Activated CD4-positive, alpha-beta T cell treated with anti-CD3 and anti-CD28 coated beads, Interleukin-2, amount 10 ng/mL, durations not matched to agents 7 days and 5 days (primary cell): ENCODE results near the gene CUX1. TPM values are rescaled to one million over a fixed set of nuclear protein-coding genes. Genes with fewer than 3 reads are reported as not detected.

Experiments
- CTCF ChIA-PET: fragments of 350-600 bp; sonication (Branson Sonifier 250); formaldehyde crosslinking; loops from one replicate; lab custom pipeline; 2021; ENCODE audit warnings: antibody characterized with exemption; lab: Charles Lee
- POLR2A ChIA-PET: fragments of 350-600 bp; sonication (Branson Sonifier 250); formaldehyde crosslinking; loops from one replicate; lab custom pipeline; 2021; ENCODE audit warnings: antibody characterized with exemption; lab: Charles Lee
- DNase-seq: peaks from one replicate; pipeline ENCODE4 v3.0.0-alpha.2; 2020
- H3K27ac Mint-ChIP-seq: one replicate; pipeline ENCODE4 v1.8.0; 2021; ENCODE audit warnings: mild to moderate bottlenecking, moderate library complexity, mixed read lengths
- H3K27me3 Mint-ChIP-seq: one replicate; pipeline ENCODE4 v1.8.0; 2021; ENCODE audit warnings: mixed read lengths
- H3K36me3 Mint-ChIP-seq: one replicate; pipeline ENCODE4 v1.8.0; 2021; ENCODE audit warnings: low read depth, mixed read lengths
- H3K4me1 Mint-ChIP-seq: one replicate; pipeline ENCODE4 v1.8.0; 2021; ENCODE audit warnings: mixed read lengths
- H3K4me3 Mint-ChIP-seq: one replicate; pipeline ENCODE4 v1.8.0; 2021; ENCODE audit warnings: mild to moderate bottlenecking, moderate library complexity, mixed read lengths
- H3K9me3 Mint-ChIP-seq: one replicate; pipeline ENCODE4 v1.8.0; 2021; ENCODE audit warnings: mixed read lengths
- total RNA-seq, 2 experiments: library from RNA; stranded (reverse); gene quantifications; one replicate each; pipeline ENCODE4 v1.2.3, GENCODE V29; 2021

Gene CUX1
- total RNA-seq, 2 experiments from 2014 or later: 27.8 to 34.7 TPM

DNA sequence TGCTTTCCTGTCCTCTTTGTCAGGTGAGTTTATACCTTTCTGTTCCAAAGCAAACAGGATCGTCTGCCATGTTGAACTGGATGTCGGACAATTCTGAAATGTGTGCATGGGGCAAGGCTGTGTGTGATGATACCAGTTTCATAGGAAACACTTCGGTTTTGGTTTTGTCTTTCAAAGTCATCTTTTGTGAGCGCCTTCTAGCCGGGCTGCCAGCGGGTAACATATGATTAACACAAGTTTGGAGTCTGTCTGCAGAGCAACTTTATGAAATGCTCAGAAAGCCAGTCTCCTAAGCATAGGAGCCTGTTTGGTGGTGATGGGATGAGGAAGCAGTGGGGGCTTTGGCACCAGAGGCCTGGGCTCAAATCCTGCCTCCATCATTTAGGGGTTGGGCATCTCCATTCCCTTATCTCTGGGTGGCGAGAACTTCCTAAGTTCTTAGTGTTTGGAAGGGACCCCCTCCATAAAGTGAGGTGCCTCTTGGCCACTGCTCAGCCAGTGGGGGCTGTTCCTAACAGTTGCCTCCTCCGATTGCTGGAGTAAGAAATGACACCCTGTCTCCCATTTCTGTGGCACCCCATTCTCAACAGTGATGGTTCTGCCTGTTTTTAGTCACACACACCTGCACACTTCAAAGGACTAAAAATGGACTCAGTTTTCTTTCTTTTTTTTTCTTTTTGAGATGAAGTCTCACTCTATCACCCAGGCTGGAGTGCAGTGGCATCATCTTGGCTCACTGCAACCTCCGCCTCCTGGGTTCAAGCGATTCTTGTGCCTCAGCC lies 36.8 kb downstream of the CUX1 start:
- H3K4me1 Mint-ChIP-seq: peaks cover 42% of the 10 kb centered on the region
- DNase-seq: no peak

DNA sequence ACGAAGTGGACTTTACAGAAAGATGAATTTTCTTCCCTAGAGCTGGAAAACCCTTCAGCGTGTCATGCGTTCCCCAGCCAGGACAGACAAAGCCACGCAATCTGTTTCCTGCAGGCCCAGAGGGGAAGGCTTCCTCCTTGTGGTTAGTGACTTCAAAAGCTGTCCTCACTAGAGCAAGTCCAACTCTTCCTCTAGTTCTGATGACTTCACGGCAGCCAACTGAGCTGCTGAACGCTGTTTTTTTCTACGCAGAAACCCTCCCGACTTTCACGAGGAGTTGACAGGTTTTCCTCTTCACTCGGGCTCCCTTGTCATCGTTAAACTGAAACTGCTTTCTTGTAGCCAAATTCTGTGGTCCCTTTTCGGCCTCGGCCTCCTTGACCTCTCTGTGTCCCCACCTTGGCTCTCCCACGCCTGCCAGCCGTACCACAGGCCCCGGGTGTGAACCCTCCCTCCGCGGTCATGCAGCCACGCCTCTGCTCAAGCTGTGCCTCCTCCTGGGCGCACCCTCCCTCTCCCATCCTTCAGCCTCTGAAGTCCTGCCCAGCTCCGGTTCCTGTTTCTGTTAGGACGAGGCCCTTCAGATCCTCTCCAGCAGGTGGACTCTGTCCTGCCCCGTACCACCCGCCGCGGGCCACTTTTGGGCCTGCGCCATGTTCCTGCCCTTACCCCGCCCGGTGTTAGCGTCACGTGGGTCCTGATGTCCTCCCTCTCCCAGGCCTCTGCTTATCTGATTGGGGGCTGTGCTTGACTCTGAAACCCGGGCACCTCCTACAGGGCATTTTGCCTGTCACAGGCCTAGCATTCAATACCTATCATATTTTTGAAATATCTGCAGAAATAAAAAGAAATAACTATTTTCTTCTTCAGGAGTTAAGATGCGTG lies 39.3 kb downstream of the CUX1 start:
- ChIA-PET POLR2A (interaction anchor here (0.6 kb wide), 1 partner anchor 428 kb away, joined by 3 read pairs; no protein-coding TSS in a partner anchor), CTCF (interaction anchor here (0.6 to 1.9 kb wide), 6 partner anchors 10 to 132 kb away, joined by 3 to 10 read pairs (median 3); no protein-coding TSS in a partner anchor)
- peak; percentile 83 for DNase-seq
- no peaks in the 10 kb centered on the region for H3K9me3 Mint-ChIP-seq
- H3K36me3 Mint-ChIP-seq: no peaks in the 10 kb centered on the region
- peak overlapping the region; percentile 97 for H3K27ac Mint-ChIP-seq
- H3K4me3 Mint-ChIP-seq: peak overlapping the region; percentile 83
- no peaks in the 10 kb centered on the region for H3K27me3 Mint-ChIP-seq
- peaks cover 44% of the 10 kb centered on the region for H3K4me1 Mint-ChIP-seq

More for the DNA sequence above, 36.8 kb downstream of the CUX1 start:
- no peaks in the 10 kb centered on the region for H3K27me3 Mint-ChIP-seq
- H3K9me3 Mint-ChIP-seq: peaks cover 2% of the 10 kb centered on the region
- no peak overlapping the region for H3K27ac Mint-ChIP-seq
- POLR2A ChIA-PET: no interaction called here
- CTCF ChIA-PET: interaction anchor here (1.0 kb wide), 1 partner anchor 8 kb away, joined by 3 read pairs; no protein-coding TSS in a partner anchor
- no peaks in the 10 kb centered on the region for H3K36me3 Mint-ChIP-seq
- H3K4me3 Mint-ChIP-seq: no peak overlapping the region

DNA sequence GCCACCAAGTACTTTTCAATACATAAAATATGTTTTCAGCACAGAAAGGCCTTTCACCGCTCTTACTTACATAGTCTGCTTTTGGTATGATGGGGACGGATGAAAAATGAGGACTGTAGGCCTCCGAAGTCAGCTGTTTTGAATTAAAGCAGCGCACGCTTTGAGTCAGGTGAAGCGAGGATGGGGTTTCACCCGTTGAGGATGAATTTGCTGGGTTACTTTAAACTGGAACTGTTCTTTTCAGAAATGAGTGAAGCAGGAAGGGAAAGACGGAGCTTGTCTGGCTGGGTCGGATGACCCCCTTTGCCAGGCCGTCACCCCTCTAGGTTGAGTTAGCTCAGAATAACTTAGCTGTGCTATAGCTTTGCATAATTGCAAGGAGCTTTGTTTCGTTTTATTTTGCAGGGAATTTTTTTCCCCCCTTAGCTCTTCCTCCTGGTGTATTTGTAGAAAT lies 40.0 kb downstream of the CUX1 start:
- peak overlapping the region; percentile 83 for H3K4me3 Mint-ChIP-seq
- H3K27ac Mint-ChIP-seq: peak overlapping the region; percentile 97
- H3K36me3 Mint-ChIP-seq: no peaks in the 10 kb centered on the region
- no peaks in the 10 kb centered on the region for H3K27me3 Mint-ChIP-seq
- H3K4me1 Mint-ChIP-seq: peaks cover 44% of the 10 kb centered on the region
- ChIA-PET POLR2A (interaction anchor here (0.6 kb wide), 1 partner anchor 428 kb away, joined by 3 read pairs; no protein-coding TSS in a partner anchor), CTCF (interaction anchor here (0.9 to 1.5 kb wide), 6 partner anchors 8 to 220 kb away, joined by 3 to 4 read pairs (median 3); no protein-coding TSS in a partner anchor)
- DNase-seq: no peak
- no peaks in the 10 kb centered on the region for H3K9me3 Mint-ChIP-seq

- peak overlapping the region; percentile 97 for H3K27ac Mint-ChIP-seq
Observed at GRCh38 chr7:101858437-101859385, 41.3 kb downstream of the CUX1 start.

DNA sequence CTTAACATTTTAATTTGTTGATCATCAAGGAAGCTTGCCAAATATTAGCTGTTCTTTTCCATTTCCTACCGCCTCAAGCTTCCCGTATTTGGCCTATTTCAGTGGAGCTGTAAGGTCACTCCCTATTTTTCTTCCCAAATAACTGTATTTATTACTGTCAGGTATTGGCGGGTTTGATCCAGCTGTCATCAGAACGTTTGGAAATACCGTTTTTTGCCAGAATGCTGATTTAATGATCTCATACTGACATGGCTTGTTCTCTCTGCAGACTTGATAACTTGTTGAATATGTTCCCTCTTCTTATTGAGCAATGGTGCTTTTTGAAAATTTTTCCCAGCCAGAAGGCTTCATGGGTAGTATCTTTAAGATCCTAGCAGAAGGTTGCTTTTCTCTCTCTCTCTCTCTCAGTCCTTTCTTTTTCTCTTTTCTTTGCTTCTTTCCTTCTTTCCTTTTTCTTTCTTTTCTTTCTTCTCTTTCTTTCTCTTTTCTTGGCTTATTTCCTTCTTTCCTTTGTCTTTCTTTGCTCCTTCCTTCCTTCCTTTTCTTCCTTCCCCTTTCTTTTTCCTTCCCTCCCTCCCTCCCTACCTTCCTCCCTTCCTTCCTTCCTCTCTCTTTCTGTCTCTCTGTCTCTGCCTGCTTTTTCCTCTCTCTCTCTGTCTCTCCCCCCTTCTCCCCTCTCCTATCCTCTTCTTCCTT lies 42.1 kb downstream of the CUX1 start:
- no peak overlapping the region for H3K4me3 Mint-ChIP-seq
- CTCF ChIA-PET: interaction anchor here (0.5 to 0.6 kb wide), 2 partner anchors 28 to 492 kb away, joined by 3 to 4 read pairs; no protein-coding TSS in a partner anchor

More at GRCh38 chr7:101858437-101859385, 41.3 kb downstream of the CUX1 start:
- peaks cover 44% of the 10 kb centered on the region for H3K4me1 Mint-ChIP-seq
- no peaks in the 10 kb centered on the region for H3K36me3 Mint-ChIP-seq
- H3K4me3 Mint-ChIP-seq: no peak overlapping the region
- POLR2A ChIA-PET: interaction anchor here (0.6 kb wide), 1 partner anchor 14 kb away, joined by 3 read pairs; no protein-coding TSS in a partner anchor
- no peaks in the 10 kb centered on the region for H3K27me3 Mint-ChIP-seq
- DNase-seq: no peak
- no peaks in the 10 kb centered on the region for H3K9me3 Mint-ChIP-seq
- CTCF ChIA-PET: interaction anchor here (0.5 to 1.0 kb wide), 4 partner anchors 9 to 491 kb away, joined by 3 to 4 read pairs (median 4); no protein-coding TSS in a partner anchor

GRCh38 chr7:101860316-101861217 lies 43.1 kb downstream of the CUX1 start:
- ChIA-PET POLR2A (interaction anchor here (0.6 kb wide), 1 partner anchor 35 kb away, joined by 3 read pairs; no protein-coding TSS in a partner anchor), CTCF (interaction anchor here (0.9 kb wide), 1 partner anchor 15 kb away, joined by 5 read pairs; no protein-coding TSS in a partner anchor)
- no peaks in the 10 kb centered on the region for H3K36me3 Mint-ChIP-seq
- H3K27ac Mint-ChIP-seq: no peak overlapping the region
- H3K27me3 Mint-ChIP-seq: no peaks in the 10 kb centered on the region
- H3K4me1 Mint-ChIP-seq: peaks cover 28% of the 10 kb centered on the region
- no peaks in the 10 kb centered on the region for H3K9me3 Mint-ChIP-seq
- H3K4me3 Mint-ChIP-seq: no peak overlapping the region
- DNase-seq: no peak

More for the DNA sequence above, 42.1 kb downstream of the CUX1 start:
- POLR2A ChIA-PET: interaction anchor here (0.6 kb wide), 1 partner anchor 13 kb away, joined by 3 read pairs; no protein-coding TSS in a partner anchor
- Mint-ChIP-seq H3K9me3 (no peaks in the 10 kb centered on the region), H3K27me3 (no peaks in the 10 kb centered on the region), H3K27ac (no peak overlapping the region), H3K36me3 (no peaks in the 10 kb centered on the region), H3K4me1 (peaks cover 36% of the 10 kb centered on the region)
- DNase-seq: no peak

DNA sequence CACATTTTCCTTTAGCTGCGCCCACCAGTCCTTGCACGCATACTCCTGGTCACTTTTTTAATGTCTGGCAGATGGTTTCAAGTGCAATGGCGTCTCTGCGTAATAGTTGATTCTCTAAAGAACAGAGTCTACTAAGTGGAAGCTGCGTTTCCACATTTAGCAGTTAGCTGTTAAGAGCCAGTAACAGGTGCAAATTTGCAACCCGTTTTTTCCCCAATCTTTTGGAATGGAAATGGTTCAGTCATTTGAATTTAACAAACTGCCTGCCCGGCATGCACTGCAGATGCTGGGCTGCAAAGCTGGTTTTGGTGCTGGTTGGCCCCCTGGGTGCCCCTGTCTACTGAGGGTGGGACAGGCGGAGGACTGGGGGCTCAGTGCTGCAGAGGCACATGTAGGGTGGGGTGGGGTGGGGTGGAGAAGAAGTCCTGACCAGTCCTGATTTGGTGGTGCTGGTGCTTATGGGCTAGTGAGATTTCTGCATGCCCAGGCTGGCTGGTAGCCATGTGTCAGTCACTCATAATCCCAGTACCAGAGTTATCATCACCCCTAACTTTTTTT lies 43.9 kb downstream of the CUX1 start:
- Mint-ChIP-seq H3K27me3 (no peaks in the 10 kb centered on the region), H3K4me1 (peaks cover 23% of the 10 kb centered on the region), H3K9me3 (no peaks in the 10 kb centered on the region), H3K36me3 (no peaks in the 10 kb centered on the region), H3K27ac (no peak overlapping the region), H3K4me3 (no peak overlapping the region)
- DNase-seq: no peak
- ChIA-PET POLR2A (interaction anchor here (0.6 kb wide), 1 partner anchor 35 kb away, joined by 3 read pairs; no protein-coding TSS in a partner anchor), CTCF (interaction anchor here (0.9 kb wide), 1 partner anchor 16 kb away, joined by 5 read pairs; no protein-coding TSS in a partner anchor)

GRCh38 chr7:101862280-101863220 lies 45.1 kb downstream of the CUX1 start:
- Mint-ChIP-seq H3K27me3 (no peaks in the 10 kb centered on the region), H3K9me3 (no peaks in the 10 kb centered on the region), H3K36me3 (no peaks in the 10 kb centered on the region), H3K4me1 (peaks cover 10% of the 10 kb centered on the region), H3K4me3 (no peak overlapping the region), H3K27ac (no peak overlapping the region)
- CTCF ChIA-PET: interaction anchor here (0.6 to 1.2 kb wide), 2 partner anchors 9 to 64 kb away, joined by 3 read pairs; no protein-coding TSS in a partner anchor
- DNase-seq: no peak
- POLR2A ChIA-PET: no interaction called here

DNA sequence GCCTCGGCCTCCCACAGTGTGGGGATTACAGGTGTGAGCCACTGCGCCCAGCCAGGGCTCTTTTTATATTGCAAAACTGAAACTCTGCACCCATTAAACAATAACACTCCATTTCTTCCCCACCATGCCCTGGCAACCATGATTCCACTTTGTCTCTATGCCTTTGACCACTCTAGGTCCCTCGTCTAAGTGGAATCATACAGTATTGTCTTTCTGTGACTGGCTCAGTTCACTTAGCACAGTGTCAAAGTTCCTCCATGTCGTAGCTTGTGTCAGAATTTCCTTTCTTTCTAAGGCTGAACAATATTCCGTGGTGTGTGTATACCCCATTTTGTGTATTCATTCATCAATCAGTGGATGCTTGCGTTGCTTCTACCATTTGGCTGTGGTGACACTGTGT lies 46.2 kb downstream of the CUX1 start:
- CTCF ChIA-PET: interaction anchor here (1.6 kb wide), 1 partner anchor 17 kb away, joined by 4 read pairs; no protein-coding TSS in a partner anchor
- H3K4me1 Mint-ChIP-seq: peaks cover 2% of the 10 kb centered on the region
- POLR2A ChIA-PET: no interaction called here

More for the DNA sequence above, 46.2 kb downstream of the CUX1 start:
- no peaks in the 10 kb centered on the region for H3K36me3 Mint-ChIP-seq
- H3K27ac Mint-ChIP-seq: no peak overlapping the region
- DNase-seq: no peak
- H3K4me3 Mint-ChIP-seq: no peak overlapping the region
- H3K9me3 Mint-ChIP-seq: no peaks in the 10 kb centered on the region
- H3K27me3 Mint-ChIP-seq: no peaks in the 10 kb centered on the region
